Small intestine (tissue), 7 donors: Measurements from ENCODE around the gene SART3. TPM values are rescaled to one million over a fixed set of nuclear protein-coding genes. Genes with fewer than 3 reads are reported as not detected.
A peak's percentile ranks its signal among the peaks of the same experiment; 100 is the strongest.

Experiments
- DNase-seq, 2 donors: peaks; one replicate each; pipeline versions ENCODE4 v3.0.0 to v3.0.0-alpha.2; 2013
- FAIRE-seq: peaks from 2 replicates; lab custom pipeline; 2012; peaks lifted over from hg19 to GRCh38; lab: Jason Lieb, UNC
- H3K27ac ChIP-seq, 3 donors: one replicate each; pipeline ENCODE4 v1.5.1; 2013; ENCODE audit warnings: low read length in 2 of 3, mild to moderate bottlenecking in 2 of 3, control low read depth in 1 of 3, inconsistent platforms in 1 of 3, low read depth in 1 of 3, moderate library complexity in 1 of 3
- H3K27me3 ChIP-seq, 3 donors: one replicate each; pipeline ENCODE4 v1.6.1; 2013; ENCODE audit warnings: low read length in 3 of 3, inconsistent platforms in 1 of 3; ENCODE audit not compliant: control insufficient read depth in 3 of 3, insufficient read depth in 3 of 3
- H3K36me3 ChIP-seq, 3 donors: one replicate each; pipeline ENCODE4 v1.6.1; 2013; ENCODE audit warnings: low read length in 3 of 3, inconsistent platforms in 1 of 3, low read depth in 1 of 3, mild to moderate bottlenecking in 1 of 3, moderate library complexity in 1 of 3; ENCODE audit not compliant: control insufficient read depth in 3 of 3, insufficient read depth in 2 of 3
- H3K4me1 ChIP-seq, 3 donors: one replicate each; pipeline ENCODE4 v1.6.1; 2013; ENCODE audit warnings: low read length in 2 of 3, inconsistent platforms in 1 of 3, low read depth in 1 of 3, mild to moderate bottlenecking in 1 of 3, moderate library complexity in 1 of 3; ENCODE audit not compliant: control insufficient read depth in 3 of 3, insufficient read depth in 2 of 3
- H3K4me3 ChIP-seq, 3 donors: one replicate each; pipeline ENCODE4 v1.5.1; 2013; ENCODE audit warnings: low read length in 3 of 3, control low read depth in 1 of 3, inconsistent platforms in 1 of 3, low read depth in 1 of 3, mild to moderate bottlenecking in 1 of 3, moderate library complexity in 1 of 3
- H3K9me3 ChIP-seq, 2 donors: one replicate each; pipeline ENCODE4 v1.6.1; 2013; ENCODE audit warnings: low read depth in 1 of 2, low read length in 1 of 2; ENCODE audit not compliant: control insufficient read depth in 2 of 2, insufficient read depth in 1 of 2
- WGBS, 3 donors: extraction: QIAGEN DNeasy Blood & Tissue Kit; methylation state at CpG; one replicate each; pipeline ENCODE4 v1.1.7; 2013; 5-methylcytosine and 5-hydroxymethylcytosine counted together
- polyA plus RNA-seq, 4 donors: library from polyadenylated mRNA; stranded (reverse) in 3 of 4; unstranded in 1 of 4; fragments of 200-250 nt in 3 of 4; fragments of 120-200 nt in 1 of 4; gene quantifications; one replicate each; pipeline versions ENCODE4 v1.2.1 to v1.2.3, GENCODE V29; 2013
- donor health status: healthy with polysubstance abuse.
- donor health status: control.
- donor health status: control.
- donor health status: Bipolar disorder and iron deficiency.
- donor health status: healthy.

The SART3 gene
- polyA plus RNA-seq, 4 donors, result 15.9 to 52.3 (median 19.6) TPM

GRCh38 chr12:108605000-108605689, 44.2 kb upstream of the SART3 start:
- no peak overlapping the region for H3K27ac ChIP-seq
- FAIRE-seq (no peak), DNase-seq (no peak)
- H3K9me3 ChIP-seq, result no peaks in the 10 kb centered on the region
- WGBS, 3 donors, result 53 to 74% (median 54%) methylated on average over 3 of the region's 3 CpGs
- no peaks in the 10 kb centered on the region for H3K27me3 ChIP-seq
- no peak overlapping the region for H3K4me3 ChIP-seq
- H3K36me3 ChIP-seq, result no peaks in the 10 kb centered on the region
- H3K4me1 ChIP-seq, result no peaks in the 10 kb centered on the region

DNA sequence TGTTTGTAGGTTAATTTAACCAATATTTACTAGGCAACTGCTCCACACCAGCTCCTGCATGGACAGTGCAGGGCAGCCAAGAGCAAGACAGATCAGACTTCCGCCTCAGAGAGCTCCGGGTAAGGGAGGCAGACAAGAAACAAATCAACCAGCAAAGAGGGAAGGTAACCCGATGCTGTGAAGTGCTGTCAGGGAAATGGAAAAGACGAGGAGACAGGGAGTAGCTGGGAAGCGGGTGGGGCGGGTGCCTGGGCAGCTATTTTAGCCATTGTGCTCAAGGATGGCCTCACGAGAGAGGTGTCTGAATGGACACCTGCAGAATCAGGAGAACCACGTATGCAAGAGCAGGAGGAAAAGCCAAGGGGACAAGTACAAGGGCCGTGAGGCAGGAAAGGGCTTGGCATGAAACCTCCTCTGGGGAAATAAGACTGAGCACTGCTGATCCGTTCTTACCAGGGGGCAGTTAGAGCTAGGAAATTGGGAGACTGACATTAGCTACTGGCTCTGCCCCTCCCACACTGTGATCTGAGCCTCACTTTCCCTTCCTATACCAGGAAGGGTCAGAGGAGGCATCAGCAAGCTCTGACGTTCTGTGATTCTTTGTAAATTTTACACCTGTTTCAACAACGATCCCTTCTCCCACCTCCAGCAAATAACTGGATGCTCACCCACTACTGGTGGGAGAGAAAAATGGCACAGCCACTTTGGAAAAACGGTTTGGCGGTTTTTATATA, 43.4 kb upstream of the SART3 start:
- WGBS, 3 donors, result 32 to 57% (median 47%) methylated on average over 14 of the region's 14 CpGs
- H3K27ac ChIP-seq, result no peak overlapping the region
- FAIRE-seq, result no peak
- H3K27me3 ChIP-seq, result no peaks in the 10 kb centered on the region
- H3K36me3 ChIP-seq, result no peaks in the 10 kb centered on the region
- H3K9me3 ChIP-seq, result no peaks in the 10 kb centered on the region
- no peaks in the 10 kb centered on the region for H3K4me1 ChIP-seq
- no peak overlapping the region for H3K4me3 ChIP-seq
- DNase-seq, result no peak

GRCh38 chr12:108603743-108604142, 42.8 kb upstream of the SART3 start:
- H3K4me1 ChIP-seq, result no peaks in the 10 kb centered on the region
- no peaks in the 10 kb centered on the region for H3K27me3 ChIP-seq
- H3K27ac ChIP-seq, result no peak overlapping the region
- FAIRE-seq (no peak), DNase-seq (no peak)
- H3K4me3 ChIP-seq, result no peak overlapping the region
- no peaks in the 10 kb centered on the region for H3K9me3 ChIP-seq
- WGBS, 3 donors, result 53 to 79% (median 61%) methylated on average over 4 of the region's 4 CpGs
- H3K36me3 ChIP-seq, result no peaks in the 10 kb centered on the region

- Histone ChIP-seq H3K27ac (no peak overlapping the region), H3K4me3 (no peak overlapping the region), H3K27me3 (no peaks in the 10 kb centered on the region), H3K4me1 (peaks cover 0 to 3% (median 0%) of the 10 kb centered on the region in 3 donors), H3K36me3 (no peaks in the 10 kb centered on the region), H3K9me3 (no peaks in the 10 kb centered on the region)
- DNase-seq (no peak), FAIRE-seq (no peak)
- 83 to 87% (median 85%) methylated on average over 14 to 15 of the region's 15 CpGs for WGBS, 3 donors
Observed at GRCh38 chr12:108602976-108603704, 42.2 kb upstream of the SART3 start.

DNA sequence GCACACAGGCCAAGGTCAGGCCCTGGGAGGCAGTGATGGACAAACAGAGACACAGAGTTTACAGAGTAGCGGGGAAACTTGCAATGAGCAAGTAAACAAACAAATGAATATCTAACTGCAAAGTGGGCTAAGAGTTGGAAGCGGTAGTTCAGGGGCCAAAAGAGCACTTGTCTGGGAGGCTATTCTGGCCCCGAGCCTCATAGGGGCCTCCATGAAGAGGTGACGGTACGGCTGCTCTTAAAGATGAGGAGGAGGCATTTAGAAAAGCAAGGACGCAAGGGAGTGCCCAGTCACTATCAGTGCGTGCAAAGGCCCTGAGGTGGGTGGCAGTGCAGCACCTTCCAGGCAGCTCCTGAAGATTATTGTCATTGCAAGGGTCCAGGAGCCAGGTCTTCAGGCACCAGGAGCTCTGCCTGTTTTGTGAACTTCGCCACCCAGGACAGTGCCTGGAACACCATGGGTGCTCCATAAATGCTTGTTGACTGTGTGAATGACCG, 41.3 kb upstream of the SART3 start:
- FAIRE-seq (no peak), DNase-seq (no peak)
- WGBS, 3 donors, result 89 to 95% (median 95%) methylated on average over 9 of the region's 9 CpGs
- Histone ChIP-seq H3K4me3 (no peak overlapping the region), H3K27ac (no peak overlapping the region), H3K9me3 (no peaks in the 10 kb centered on the region), H3K27me3 (no peaks in the 10 kb centered on the region), H3K4me1 (peaks cover 0 to 3% (median 0%) of the 10 kb centered on the region in 3 donors), H3K36me3 (no peaks in the 10 kb centered on the region)

DNA sequence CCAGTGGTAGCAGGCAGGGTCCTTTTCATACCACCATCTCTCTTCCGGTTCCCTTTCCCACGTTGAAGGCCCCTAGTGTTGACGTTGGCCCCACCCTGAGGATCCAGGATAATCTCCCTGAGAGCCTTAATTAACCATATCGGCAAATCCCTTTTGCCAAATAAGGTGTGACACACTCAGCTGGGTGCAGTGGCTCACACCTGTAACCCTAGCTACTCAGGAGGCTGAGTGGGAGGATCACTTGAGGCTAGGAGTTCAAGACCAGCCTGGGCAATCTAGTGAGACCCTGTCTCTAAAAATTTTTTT, 39.7 kb upstream of the SART3 start:
- DNase-seq (no peak), FAIRE-seq (no peak)
- peaks cover 0 to 3% (median 0%) of the 10 kb centered on the region in 3 donors for H3K4me1 ChIP-seq
- no peak overlapping the region for H3K4me3 ChIP-seq
- H3K9me3 ChIP-seq, result no peaks in the 10 kb centered on the region
- no peaks in the 10 kb centered on the region for H3K36me3 ChIP-seq
- WGBS, 3 donors, result 18 to 55% (median 19%) methylated on average over 4 of the region's 4 CpGs
- no peaks in the 10 kb centered on the region for H3K27me3 ChIP-seq
- H3K27ac ChIP-seq, result no peak overlapping the region

DNA sequence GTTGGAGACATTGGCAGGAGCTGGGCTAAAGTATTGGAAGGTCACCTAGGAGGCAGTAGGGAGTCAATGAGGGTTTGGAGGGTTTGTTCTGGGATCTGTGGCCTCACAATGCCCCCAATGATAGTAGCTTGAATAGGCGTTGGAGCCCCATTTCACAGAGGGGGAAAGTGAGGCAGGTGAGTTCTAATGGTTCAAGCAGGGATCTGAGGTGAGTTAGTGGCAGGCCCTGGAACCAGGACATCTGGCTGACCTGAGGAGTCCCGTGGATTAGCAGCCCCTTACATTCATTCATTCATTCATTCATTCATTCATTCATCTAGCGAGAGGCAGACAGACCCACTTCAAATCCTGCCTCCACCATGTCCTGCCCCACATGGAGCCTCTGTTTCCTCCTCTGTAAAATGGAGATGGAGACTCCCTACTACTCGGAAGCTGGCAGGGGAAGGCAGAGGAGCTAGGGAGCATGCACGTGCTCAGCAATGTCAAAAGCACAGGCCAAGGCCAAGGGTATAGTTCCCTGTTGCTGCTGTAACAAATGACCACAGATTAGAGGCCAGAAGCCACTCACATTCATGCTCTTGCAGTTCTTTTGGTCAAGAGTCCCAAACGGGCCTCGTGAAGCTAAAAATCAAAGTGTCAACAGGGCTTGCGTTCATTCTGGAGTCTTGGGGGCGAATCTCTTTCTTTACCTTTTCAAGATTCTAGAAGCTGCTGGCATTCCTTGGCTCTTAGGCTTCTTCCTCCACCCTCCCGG, 39.2 kb upstream of the SART3 start:
- no peak for FAIRE-seq
- WGBS, 3 donors, result 66 to 76% (median 68%) methylated on average over 10 of the region's 10 CpGs

GRCh38 chr12:108599541-108599940, 38.6 kb upstream of the SART3 start:
- no peaks in the 10 kb centered on the region for H3K27me3 ChIP-seq
- H3K4me3 ChIP-seq, result no peak overlapping the region
- no peaks in the 10 kb centered on the region for H3K9me3 ChIP-seq
- FAIRE-seq, result no peak
- peak overlapping the region in 1 of 3 donors; percentile 42 for H3K27ac ChIP-seq
- 64 to 82% (median 68%) methylated on average over 6 of the region's 6 CpGs for WGBS, 3 donors
- H3K36me3 ChIP-seq, result no peaks in the 10 kb centered on the region
- H3K4me1 ChIP-seq, result peaks cover 0 to 3% (median 0%) of the 10 kb centered on the region in 3 donors
- no peak for DNase-seq

More for the DNA sequence above, 39.2 kb upstream of the SART3 start:
- H3K4me1 ChIP-seq, result peaks cover 0 to 3% (median 0%) of the 10 kb centered on the region in 3 donors
- H3K27ac ChIP-seq, result no peak overlapping the region
- H3K9me3 ChIP-seq, result no peaks in the 10 kb centered on the region
- H3K36me3 ChIP-seq, result no peaks in the 10 kb centered on the region
- H3K4me3 ChIP-seq, result no peak overlapping the region
- H3K27me3 ChIP-seq, result no peaks in the 10 kb centered on the region
- no peak for DNase-seq
